ENCODE data around the gene THADA. TPM values are rescaled to one million over a fixed set of nuclear protein-coding genes. Genes with fewer than 3 reads are reported as not detected.

Gene THADA
- total RNA-seq, 4 donors from 2014 or later: 26.2 to 58.3 (median 29.7) TPM

- 87% methylated on average over 3 of the region's 3 CpGs for WGBS
- no peak overlapping the region for H3K4me3 ChIP-seq
- no peaks in the 10 kb centered on the region for H3K27me3 ChIP-seq
- no peak for DNase-seq (ENCODE audit: low spot score in 2 of 2)
- no peaks in the 10 kb centered on the region for H3K9me3 ChIP-seq
- TF ChIP-seq POLR2A (IDR thresholded peaks at IDR 0.05) (no peak), POLR2AphosphoS5 (IDR thresholded peaks at IDR 0.05) (no peak), CTCF (IDR thresholded peaks at IDR 0.05) (no peak), EP300 (IDR thresholded peaks at IDR 0.05) (no peak)
- peaks cover 75% of the 10 kb centered on the region for H3K4me1 ChIP-seq
- H3K27ac ChIP-seq: no peak overlapping the region
- no peaks in the 10 kb centered on the region for H3K36me3 ChIP-seq
Measured at GRCh38 chr2:43418680-43419079, 177.2 kb downstream of the THADA start.

GRCh38 chr2:43417300-43417699 lies 178.5 kb downstream of the THADA start:
- Histone ChIP-seq H3K27ac (no peak overlapping the region), H3K9me3 (no peaks in the 10 kb centered on the region), H3K4me3 (no peak overlapping the region), H3K4me1 (peaks cover 70% of the 10 kb centered on the region), H3K36me3 (no peaks in the 10 kb centered on the region), H3K27me3 (no peaks in the 10 kb centered on the region)
- no peak for DNase-seq (ENCODE audit: low spot score in 2 of 2)
- no peak for TF ChIP-seq POLR2A (IDR thresholded peaks at IDR 0.05)
- no peak for TF ChIP-seq CTCF (IDR thresholded peaks at IDR 0.05)
- no peak for TF ChIP-seq POLR2AphosphoS5 (IDR thresholded peaks at IDR 0.05)
- TF ChIP-seq EP300 (IDR thresholded peaks at IDR 0.05): no peak
- 32% methylated on average over 1 of the region's 1 CpG for WGBS

- 42% methylated on average over 7 of the region's 7 CpGs for WGBS
- TF ChIP-seq POLR2A (IDR thresholded peaks at IDR 0.05) (no peak), EP300 (IDR thresholded peaks at IDR 0.05) (no peak), CTCF (IDR thresholded peaks at IDR 0.05) (no peak), POLR2AphosphoS5 (IDR thresholded peaks at IDR 0.05) (no peak)
- DNase-seq (ENCODE audit: low spot score in 2 of 2): no peak
- H3K36me3 ChIP-seq: no peaks in the 10 kb centered on the region
- H3K4me3 ChIP-seq: no peak overlapping the region
- peaks cover 62% of the 10 kb centered on the region for H3K4me1 ChIP-seq
- H3K27ac ChIP-seq: peak overlapping the region; percentile 62
- no peaks in the 10 kb centered on the region for H3K9me3 ChIP-seq
- H3K27me3 ChIP-seq: no peaks in the 10 kb centered on the region
Measured at GRCh38 chr2:43415592-43415991, 180.2 kb downstream of the THADA start.

- DNase-seq (ENCODE audit: low spot score in 2 of 2): no peak
- 47% methylated on average over 4 of the region's 4 CpGs for WGBS
- H3K36me3 ChIP-seq: no peaks in the 10 kb centered on the region
- H3K27ac ChIP-seq: no peak overlapping the region
- no peaks in the 10 kb centered on the region for H3K27me3 ChIP-seq
- H3K4me1 ChIP-seq: peaks cover 54% of the 10 kb centered on the region
- TF ChIP-seq POLR2A (IDR thresholded peaks at IDR 0.05): no peak
- no peak for TF ChIP-seq POLR2AphosphoS5 (IDR thresholded peaks at IDR 0.05)
- no peak for TF ChIP-seq CTCF (IDR thresholded peaks at IDR 0.05)
- no peaks in the 10 kb centered on the region for H3K9me3 ChIP-seq
- no peak overlapping the region for H3K4me3 ChIP-seq
Measured at GRCh38 chr2:43414586-43415135, 181.2 kb downstream of the THADA start.

- Histone ChIP-seq H3K27ac (no peak overlapping the region), H3K36me3 (no peaks in the 10 kb centered on the region), H3K4me1 (peaks cover 52% of the 10 kb centered on the region), H3K4me3 (no peak overlapping the region), H3K9me3 (no peaks in the 10 kb centered on the region), H3K27me3 (no peaks in the 10 kb centered on the region)
- no peak for TF ChIP-seq CTCF (IDR thresholded peaks at IDR 0.05)
- TF ChIP-seq POLR2A (IDR thresholded peaks at IDR 0.05): no peak
- TF ChIP-seq EP300 (IDR thresholded peaks at IDR 0.05): no peak
- 84% methylated on average over 2 of the region's 2 CpGs for WGBS
- no peak for DNase-seq (ENCODE audit: low spot score in 2 of 2)
Measured at GRCh38 chr2:43414033-43414432, 181.8 kb downstream of the THADA start.

All from suprapubic skin (tissue), 4 donors.